Measurements from ENCODE around the gene PRKCE. TPM values are rescaled to one million over a fixed set of nuclear protein-coding genes. Genes with fewer than 3 reads are reported as not detected.

Gene PRKCE
- polyA plus RNA-seq, 3 donors: 8.3 to 9.1 (median 8.8) TPM

GRCh38 chr2:46001741-46002506 is 350.4 kb downstream of the PRKCE start:
- peak in 10 of 11 donors; percentile 47 to 82 (median 64) for DNase-seq (ENCODE audit: extremely low read depth in 1 of 11, low read depth in 9 of 11, low spot score in 4 of 11)

GRCh38 chr2:46002507-46002883 is 351.0 kb downstream of the PRKCE start:
- DNase-seq (ENCODE audit: extremely low read depth in 1 of 11, low read depth in 9 of 11, low spot score in 4 of 11): no peak

- DNase-seq (ENCODE audit: extremely low read depth in 1 of 11, low read depth in 9 of 11, low spot score in 4 of 11): no peak
These were observed 351.5 kb downstream of the PRKCE start for GRCh38 chr2:46002947-46003346.

GRCh38 chr2:46003903-46004473 is 352.5 kb downstream of the PRKCE start:
- DNase-seq (ENCODE audit: extremely low read depth in 1 of 11, low read depth in 9 of 11, low spot score in 4 of 11): no peak

- DNase-seq (ENCODE audit: extremely low read depth in 1 of 11, low read depth in 9 of 11, low spot score in 4 of 11): no peak
These were observed 355.1 kb downstream of the PRKCE start for GRCh38 chr2:46006473-46007025.

- no peak for DNase-seq (ENCODE audit: extremely low read depth in 1 of 11, low read depth in 9 of 11, low spot score in 4 of 11)
These were observed 355.9 kb downstream of the PRKCE start for GRCh38 chr2:46007412-46007811.

GRCh38 chr2:46008091-46008870 is 356.8 kb downstream of the PRKCE start:
- DNase-seq (ENCODE audit: extremely low read depth in 1 of 11, low read depth in 9 of 11, low spot score in 4 of 11): no peak

GRCh38 chr2:46009315-46009714 is 357.8 kb downstream of the PRKCE start:
- no peak for DNase-seq (ENCODE audit: extremely low read depth in 1 of 11, low read depth in 9 of 11, low spot score in 4 of 11)

GRCh38 chr2:46009772-46010171 is 358.3 kb downstream of the PRKCE start:
- no peak for DNase-seq (ENCODE audit: extremely low read depth in 1 of 11, low read depth in 9 of 11, low spot score in 4 of 11)

GRCh38 chr2:46010223-46010924 is 358.9 kb downstream of the PRKCE start:
- DNase-seq (ENCODE audit: extremely low read depth in 1 of 11, low read depth in 9 of 11, low spot score in 4 of 11): no peak

GRCh38 chr2:46010925-46011490 is 359.5 kb downstream of the PRKCE start:
- DNase-seq (ENCODE audit: extremely low read depth in 1 of 11, low read depth in 9 of 11, low spot score in 4 of 11): peak in 2 of 11 donors; percentile 35 to 40

GRCh38 chr2:46012618-46013240 is 361.3 kb downstream of the PRKCE start:
- DNase-seq (ENCODE audit: extremely low read depth in 1 of 11, low read depth in 9 of 11, low spot score in 4 of 11): no peak

GRCh38 chr2:46013726-46014125 is 362.3 kb downstream of the PRKCE start:
- DNase-seq (ENCODE audit: extremely low read depth in 1 of 11, low read depth in 9 of 11, low spot score in 4 of 11): no peak

GRCh38 chr2:46014911-46015654 is 363.6 kb downstream of the PRKCE start:
- DNase-seq (ENCODE audit: extremely low read depth in 1 of 11, low read depth in 9 of 11, low spot score in 4 of 11): no peak

- DNase-seq (ENCODE audit: extremely low read depth in 1 of 11, low read depth in 9 of 11, low spot score in 4 of 11): no peak
These were observed 364.2 kb downstream of the PRKCE start for GRCh38 chr2:46015671-46016070.

- no peak for DNase-seq (ENCODE audit: extremely low read depth in 1 of 11, low read depth in 9 of 11, low spot score in 4 of 11)
These were observed 364.6 kb downstream of the PRKCE start for GRCh38 chr2:46016091-46016490.

GRCh38 chr2:46018773-46019591 is 367.5 kb downstream of the PRKCE start:
- DNase-seq (ENCODE audit: extremely low read depth in 1 of 11, low read depth in 9 of 11, low spot score in 4 of 11): no peak

Measured in renal cortex interstitium (tissue), 11 donors.